Astrocyte (in vitro differentiated cells and primary cell): ENCODE results near the gene C12orf57. TPM values are rescaled to one million over a fixed set of nuclear protein-coding genes. Genes with fewer than 3 reads are reported as not detected.

Experiments
- DNase-seq: peaks from one replicate; pipeline ENCODE4 v3.0.0-alpha.2; 2010; ENCODE audit warnings: low read depth
- FAIRE-seq: peaks from 2 replicates; lab custom pipeline; 2011; peaks lifted over from hg19 to GRCh38; lab: Jason Lieb, UNC
- H2AFZ ChIP-seq: 2 replicates; pipeline ENCODE4 v1.6.0; 2012; ENCODE audit warnings: low read depth, low read length, inconsistent platforms
- H3K27ac ChIP-seq: 2 replicates; pipeline ENCODE4 v1.5.1; 2011; ENCODE audit warnings: low read depth, low read length, inconsistent platforms
- H3K27me3 ChIP-seq: 2 replicates; pipeline ENCODE4 v1.6.0; 2011; ENCODE audit warnings: low read length, inconsistent platforms; ENCODE audit not compliant: insufficient read depth
- H3K36me3 ChIP-seq: 2 replicates; pipeline ENCODE4 v1.5.1; 2011; ENCODE audit warnings: low read length, inconsistent platforms; ENCODE audit not compliant: insufficient read depth
- H3K4me1 ChIP-seq: 2 replicates; pipeline ENCODE4 v1.5.1; 2011; ENCODE audit warnings: low read length, inconsistent platforms; ENCODE audit not compliant: insufficient read depth
- H3K4me2 ChIP-seq: 2 replicates; pipeline ENCODE4 v1.6.0; 2012; ENCODE audit warnings: low read length, inconsistent platforms
- H3K4me3 ChIP-seq: 2 replicates; pipeline ENCODE4 v1.5.1; 2011; ENCODE audit warnings: low read depth, mild to moderate bottlenecking, low read length, inconsistent platforms; ENCODE audit not compliant: insufficient read depth
- H3K79me2 ChIP-seq: 2 replicates; pipeline ENCODE4 v1.6.0; 2012; ENCODE audit warnings: mild to moderate bottlenecking, low read length, inconsistent platforms; ENCODE audit not compliant: insufficient read depth
- H3K9ac ChIP-seq: 2 replicates; pipeline ENCODE4 v1.6.0; 2012; ENCODE audit warnings: mild to moderate bottlenecking, low read length, inconsistent platforms
- H3K9me3 ChIP-seq: 2 replicates; pipeline ENCODE4 v1.5.1; 2012; ENCODE audit warnings: low read depth, mild to moderate bottlenecking, low read length, inconsistent platforms; ENCODE audit not compliant: insufficient read depth
- H4K20me1 ChIP-seq: 2 replicates; pipeline ENCODE4 v1.6.0; 2012; ENCODE audit warnings: low read length, inconsistent platforms; ENCODE audit not compliant: insufficient read depth
- H3K27ac Mint-ChIP-seq: one replicate; pipeline ENCODE4 v1.8.0; 2021; ENCODE audit warnings: mild to moderate bottlenecking, mixed read lengths; ENCODE audit not compliant: unreplicated experiment
- H3K27me3 Mint-ChIP-seq: one replicate; pipeline ENCODE4 v1.8.0; 2021; ENCODE audit warnings: low read depth, mixed read lengths; ENCODE audit not compliant: unreplicated experiment
- H3K36me3 Mint-ChIP-seq: one replicate; pipeline ENCODE4 v1.8.0; 2021; ENCODE audit warnings: low read depth, mixed read lengths; ENCODE audit not compliant: unreplicated experiment
- H3K4me1 Mint-ChIP-seq: one replicate; pipeline ENCODE4 v1.8.0; 2021; ENCODE audit warnings: low read depth, mixed read lengths; ENCODE audit not compliant: unreplicated experiment
- H3K4me3 Mint-ChIP-seq: one replicate; pipeline ENCODE4 v1.8.0; 2021; ENCODE audit warnings: mild to moderate bottlenecking, moderate library complexity, mixed read lengths; ENCODE audit not compliant: unreplicated experiment
- H3K9me3 Mint-ChIP-seq: one replicate; pipeline ENCODE4 v1.8.0; 2021; ENCODE audit warnings: mild to moderate bottlenecking, mixed read lengths; ENCODE audit not compliant: unreplicated experiment
- EZH2 ChIP-seq: IDR thresholded peaks from 2 replicates; pipeline ENCODE4 v1.6.1; 2012; ENCODE audit warnings: mild to moderate bottlenecking, low read length, inconsistent platforms; ENCODE audit not compliant: insufficient read depth
- total RNA-seq: library from RNA; stranded (reverse); gene quantifications from 2 replicates; pipeline ENCODE4 v1.2.1, GENCODE V29; 2021
- TF ChIP-seq, protein P1 (sequence below): IDR thresholded peaks from 2 replicates; pipeline ENCODE4 v1.5.1; 2011; ENCODE audit warnings: low read depth, mild to moderate bottlenecking, inconsistent platforms, low read length, moderate library complexity; ENCODE audit not compliant: insufficient read depth

C12orf57 gene
- total RNA-seq, 1 donor from 2014 or later: 117 TPM

DNA sequence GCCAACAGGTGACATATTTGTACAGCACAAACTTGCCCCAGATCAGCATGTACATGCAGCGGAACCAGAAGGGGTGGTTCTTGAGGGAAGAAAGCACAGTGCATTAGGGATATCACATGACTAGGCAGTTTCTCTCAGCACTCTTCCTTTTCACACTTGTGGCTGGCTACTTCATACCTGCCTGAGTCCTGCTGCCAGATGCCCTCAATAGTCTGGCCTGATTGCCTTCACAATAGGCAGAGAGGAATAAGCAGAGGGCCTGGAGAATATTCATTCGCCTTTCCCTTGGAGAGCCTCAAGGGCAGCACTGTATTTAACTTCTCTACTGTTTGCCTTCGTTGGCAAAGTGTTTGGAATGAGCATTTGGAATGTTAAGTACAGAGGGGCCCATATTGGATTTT lies 34.8 kb downstream of the C12orf57 start:
- no peak for DNase-seq
- Mint-ChIP-seq H3K9me3 (no peaks in the 10 kb centered on the region), H3K36me3 (peaks cover 17% of the 10 kb centered on the region), H3K4me1 (no peaks in the 10 kb centered on the region), H3K27me3 (no peaks in the 10 kb centered on the region), H3K4me3 (no peak overlapping the region), H3K27ac (peak overlapping the region; percentile 53)
- Histone ChIP-seq H3K9ac (no peak overlapping the region), H2AFZ (no peak overlapping the region), H3K79me2 (peaks cover 7% of the 10 kb centered on the region), H3K4me3 (no peak overlapping the region), H3K36me3 (peaks cover 57% of the 10 kb centered on the region), H3K27me3 (no peaks in the 10 kb centered on the region), H3K4me2 (no peak overlapping the region), H3K27ac (no peak overlapping the region), H3K9me3 (no peaks in the 10 kb centered on the region), H3K4me1 (no peaks in the 10 kb centered on the region), H4K20me1 (no peaks in the 10 kb centered on the region)
- no peak for FAIRE-seq
- no peak for TF ChIP-seq EZH2
- TF ChIP-seq, protein P1, sequence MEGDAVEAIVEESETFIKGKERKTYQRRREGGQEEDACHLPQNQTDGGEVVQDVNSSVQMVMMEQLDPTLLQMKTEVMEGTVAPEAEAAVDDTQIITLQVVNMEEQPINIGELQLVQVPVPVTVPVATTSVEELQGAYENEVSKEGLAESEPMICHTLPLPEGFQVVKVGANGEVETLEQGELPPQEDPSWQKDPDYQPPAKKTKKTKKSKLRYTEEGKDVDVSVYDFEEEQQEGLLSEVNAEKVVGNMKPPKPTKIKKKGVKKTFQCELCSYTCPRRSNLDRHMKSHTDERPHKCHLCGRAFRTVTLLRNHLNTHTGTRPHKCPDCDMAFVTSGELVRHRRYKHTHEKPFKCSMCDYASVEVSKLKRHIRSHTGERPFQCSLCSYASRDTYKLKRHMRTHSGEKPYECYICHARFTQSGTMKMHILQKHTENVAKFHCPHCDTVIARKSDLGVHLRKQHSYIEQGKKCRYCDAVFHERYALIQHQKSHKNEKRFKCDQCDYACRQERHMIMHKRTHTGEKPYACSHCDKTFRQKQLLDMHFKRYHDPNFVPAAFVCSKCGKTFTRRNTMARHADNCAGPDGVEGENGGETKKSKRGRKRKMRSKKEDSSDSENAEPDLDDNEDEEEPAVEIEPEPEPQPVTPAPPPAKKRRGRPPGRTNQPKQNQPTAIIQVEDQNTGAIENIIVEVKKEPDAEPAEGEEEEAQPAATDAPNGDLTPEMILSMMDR: no peak

DNA sequence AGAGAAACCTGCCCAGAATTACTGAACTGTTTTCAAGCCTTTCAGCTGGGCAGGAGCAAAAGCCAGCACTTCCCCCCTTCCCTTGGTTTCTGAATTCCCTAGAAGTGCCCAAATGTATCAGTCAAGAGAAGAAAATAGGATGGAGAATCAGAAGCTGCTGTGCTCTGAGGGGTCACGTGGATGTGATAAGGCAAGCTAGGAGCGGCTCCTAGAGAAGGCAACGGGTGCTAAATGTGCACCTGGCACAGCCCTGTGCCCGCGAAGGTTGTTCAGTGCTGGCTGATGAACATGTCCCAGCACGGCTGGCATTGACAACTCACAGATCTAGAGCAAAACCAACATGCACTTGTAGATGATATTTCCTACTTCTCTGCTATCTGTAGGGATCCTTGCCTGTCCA lies 35.2 kb downstream of the C12orf57 start:
- H4K20me1 ChIP-seq: no peaks in the 10 kb centered on the region
- no peak overlapping the region for H3K27ac ChIP-seq
- no peaks in the 10 kb centered on the region for H3K9me3 Mint-ChIP-seq
- DNase-seq (no peak), FAIRE-seq (no peak)
- H3K4me1 Mint-ChIP-seq: no peaks in the 10 kb centered on the region
- no peak overlapping the region for H2AFZ ChIP-seq
- H3K4me2 ChIP-seq: no peak overlapping the region
- no peaks in the 10 kb centered on the region for H3K27me3 ChIP-seq
- H3K27me3 Mint-ChIP-seq: no peaks in the 10 kb centered on the region
- no peak overlapping the region for H3K4me3 Mint-ChIP-seq
- no peaks in the 10 kb centered on the region for H3K9me3 ChIP-seq
- H3K36me3 Mint-ChIP-seq: peaks cover 17% of the 10 kb centered on the region
- no peaks in the 10 kb centered on the region for H3K4me1 ChIP-seq
- H3K79me2 ChIP-seq: peaks cover 4% of the 10 kb centered on the region
- H3K4me3 ChIP-seq: no peak overlapping the region
- H3K9ac ChIP-seq: no peak overlapping the region
- TF ChIP-seq EZH2: no peak
- TF ChIP-seq, protein P1: no peak
- peaks cover 54% of the 10 kb centered on the region for H3K36me3 ChIP-seq
- H3K27ac Mint-ChIP-seq: no peak overlapping the region

DNA sequence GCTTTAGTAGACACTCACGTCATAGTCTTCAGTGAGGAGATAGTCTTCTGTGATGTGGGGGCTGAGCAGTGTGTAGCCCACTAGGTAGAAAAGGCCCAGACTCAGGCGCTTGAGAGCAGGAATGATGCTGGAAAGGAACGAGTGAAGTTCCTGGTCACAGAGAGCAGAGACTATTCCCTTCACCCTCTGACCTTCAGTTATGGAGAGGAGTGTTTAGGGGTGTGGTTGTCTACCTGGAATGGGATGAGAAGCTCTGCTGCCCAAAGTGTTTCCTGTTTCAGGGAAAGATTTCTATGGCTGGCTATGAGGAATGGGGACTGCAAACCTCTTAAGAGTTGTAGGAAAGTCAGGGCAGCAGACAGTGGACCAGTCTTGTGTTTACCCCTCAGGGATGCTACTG lies 35.6 kb downstream of the C12orf57 start:
- H4K20me1 ChIP-seq: no peaks in the 10 kb centered on the region
- no peak overlapping the region for H2AFZ ChIP-seq
- H3K4me1 ChIP-seq: no peaks in the 10 kb centered on the region
- FAIRE-seq: no peak
- Mint-ChIP-seq H3K4me1 (no peaks in the 10 kb centered on the region), H3K27ac (no peak overlapping the region), H3K27me3 (no peaks in the 10 kb centered on the region), H3K9me3 (no peaks in the 10 kb centered on the region), H3K36me3 (peaks cover 17% of the 10 kb centered on the region), H3K4me3 (no peak overlapping the region)
- no peaks in the 10 kb centered on the region for H3K27me3 ChIP-seq
- H3K79me2 ChIP-seq: no peaks in the 10 kb centered on the region
- H3K4me2 ChIP-seq: no peak overlapping the region
- H3K9me3 ChIP-seq: no peaks in the 10 kb centered on the region
- no peak overlapping the region for H3K27ac ChIP-seq
- TF ChIP-seq, protein P1: no peak
- TF ChIP-seq EZH2: no peak
- no peak for DNase-seq
- H3K9ac ChIP-seq: no peak overlapping the region
- H3K36me3 ChIP-seq: peaks cover 50% of the 10 kb centered on the region
- H3K4me3 ChIP-seq: no peak overlapping the region
